Stomach (tissue), 9 donors: Measurements from ENCODE around the gene TMEM240. TPM values are rescaled to one million over a fixed set of nuclear protein-coding genes. Genes with fewer than 3 reads are reported as not detected.
"Not testable (repeated sequence)": the region's sequence is repeated elsewhere in the genome, so short reads cannot be mapped to it uniquely, and the experiment has no call there.

Experiments
- DNase-seq, 2 donors: peaks; one replicate each; pipeline versions ENCODE4 v3.0.0 to v3.0.0-alpha.2; 2013 to 2019
- H3K27ac ChIP-seq, 5 donors: fragments of 200-600 bp in 4 of 5; sonication (generic) in 4 of 5; one replicate each; pipeline ENCODE4 v1.5.1; 2013 to 2019; ENCODE audit warnings: mild to moderate bottlenecking in 1 of 5, moderate library complexity in 1 of 5
- H3K27me3 ChIP-seq, 3 donors: fragments of 200-600 bp; sonication (generic); one replicate each; pipeline ENCODE4 v1.5.1; 2017 to 2019; ENCODE audit warnings: mixed run types in 1 of 3
- H3K36me3 ChIP-seq, 4 donors: fragments of 200-600 bp; sonication (generic); 1 replicate in 3 of 4; 2 replicates in 1 of 4; pipeline ENCODE4 v1.5.1; 2016 to 2019
- H3K4me1 ChIP-seq, 4 donors: fragments of 200-600 bp; sonication (generic); one replicate each; pipeline ENCODE4 v1.5.1; 2016 to 2019
- H3K4me3 ChIP-seq, 4 donors: fragments of 200-600 bp; sonication (generic) in 3 of 4; one replicate each; pipeline ENCODE4 v1.5.1; 2016 to 2019; ENCODE audit warnings: mild to moderate bottlenecking in 1 of 4
- H3K9me3 ChIP-seq, 4 donors: fragments of 200-600 bp; sonication (generic); one replicate each; pipeline ENCODE4 v1.5.1; 2016 to 2019
- EP300 ChIP-seq: sonication (generic); formaldehyde crosslinking; IDR thresholded peaks from one replicate; pipeline ENCODE4 v1.6.1; 2017; ENCODE audit warnings: antibody characterized with exemption
- POLR2A ChIP-seq, 4 donors: fragments of 450-650 bp; IDR thresholded peaks; one replicate each; pipeline ENCODE4 v1.6.1; 2016; ENCODE audit warnings: antibody characterized with exemption in 4 of 4, control low read depth in 2 of 4, mild to moderate bottlenecking in 1 of 4, moderate library complexity in 1 of 4
- POLR2AphosphoS5 ChIP-seq, 3 donors: sonication (generic); formaldehyde crosslinking; IDR thresholded peaks; one replicate each; pipeline ENCODE4 v1.6.1; 2016; ENCODE audit warnings: antibody characterized with exemption in 3 of 3
- WGBS, 5 donors: extraction: QIAGEN DNeasy Blood & Tissue Kit in 3 of 5; methylation state at CpG; one replicate each; pipeline versions ENCODE4 v1.1.5 to v1.1.7; 2013 to 2018; 5-methylcytosine and 5-hydroxymethylcytosine counted together
- intact Hi-C: fragments of 100-400 bp; cut with DNase I; formaldehyde crosslinking; loops from one replicate; pipeline ENCODE4 v1.15.1; 2023; ENCODE audit warnings: low total_unique reads
- polyA plus RNA-seq, 3 donors: library from polyadenylated mRNA; stranded (reverse); fragments of 200-250 nt; gene quantifications; one replicate each; pipeline ENCODE4 v1.2.3, GENCODE V29; 2013
- total RNA-seq, 5 donors: library from RNA; depleted of rRNA; stranded (reverse); fragments of >200 nt; gene quantifications; one replicate each; pipeline versions ENCODE4 v1.1.0 to v1.2.3, GENCODE V29; 2014 to 2016
- TF ChIP-seq, protein P1 (sequence below), 7 experiments: fragments of 450-650 bp in 4 of 7; fragments of 200-600 bp in 3 of 7; sonication (generic) in 3 of 7; IDR thresholded peaks; one replicate each; pipeline ENCODE4 v1.5.1; 2016 to 2019; ENCODE audit warnings: antibody characterized with exemption in 7 of 7, control low read depth in 2 of 7, mild to moderate bottlenecking in 1 of 7
- donor health status: healthy with polysubstance abuse.
- donor health status: Bipolar disorder and iron deficiency.
- donor health status: healthy.

The TMEM240 gene
- total and polyA plus RNA-seq, 8 donors: 1.8 to 10.3 (median 3.5) TPM; not detected in 3

DNA sequence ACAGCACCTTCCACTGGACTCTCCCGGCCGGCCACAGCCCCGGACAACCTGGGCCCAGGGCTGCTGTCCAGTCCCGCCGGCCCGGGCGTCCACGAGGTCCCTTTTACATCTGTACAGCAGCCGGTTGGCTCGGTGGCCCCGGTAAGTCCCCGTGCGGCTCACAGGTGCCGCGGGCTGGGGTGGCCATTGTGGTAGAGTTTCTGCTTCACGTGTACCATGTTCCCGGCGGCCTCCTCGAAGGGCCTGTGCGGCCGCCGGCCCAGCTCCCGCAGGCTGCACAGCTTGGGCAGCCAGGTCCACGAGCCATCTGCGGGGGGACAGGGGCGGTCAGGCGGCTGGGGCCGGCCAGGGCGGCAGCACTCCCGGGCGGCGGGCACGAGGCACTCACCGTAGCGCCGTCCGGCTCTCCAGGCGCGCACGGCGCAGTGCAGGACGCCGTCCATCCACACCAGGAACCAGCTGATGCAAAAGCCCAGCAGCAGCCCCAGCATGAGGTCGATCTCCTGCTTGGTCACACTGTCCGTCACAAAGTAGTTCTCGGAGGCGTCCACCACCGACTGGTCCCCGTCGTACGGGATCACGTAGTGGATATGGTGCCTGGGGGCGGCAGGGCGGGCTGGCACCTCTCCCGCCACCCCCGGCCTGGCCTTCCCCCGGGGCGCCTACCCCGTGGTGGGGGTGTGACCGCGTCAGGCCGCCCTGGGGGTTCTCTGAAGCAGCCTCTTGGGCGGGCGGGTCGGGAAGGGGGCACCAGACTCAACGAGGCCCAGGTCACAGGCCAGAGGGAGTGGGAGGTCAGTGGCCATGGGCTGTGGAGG is 5.0 kb downstream of the TMEM240 start:
- TF ChIP-seq POLR2AphosphoS5 (IDR thresholded peaks at IDR 0.05) (no peak), POLR2A (IDR thresholded peaks at IDR 0.05) (no peak), EP300 (no peak)
- TF ChIP-seq, protein P1, sequence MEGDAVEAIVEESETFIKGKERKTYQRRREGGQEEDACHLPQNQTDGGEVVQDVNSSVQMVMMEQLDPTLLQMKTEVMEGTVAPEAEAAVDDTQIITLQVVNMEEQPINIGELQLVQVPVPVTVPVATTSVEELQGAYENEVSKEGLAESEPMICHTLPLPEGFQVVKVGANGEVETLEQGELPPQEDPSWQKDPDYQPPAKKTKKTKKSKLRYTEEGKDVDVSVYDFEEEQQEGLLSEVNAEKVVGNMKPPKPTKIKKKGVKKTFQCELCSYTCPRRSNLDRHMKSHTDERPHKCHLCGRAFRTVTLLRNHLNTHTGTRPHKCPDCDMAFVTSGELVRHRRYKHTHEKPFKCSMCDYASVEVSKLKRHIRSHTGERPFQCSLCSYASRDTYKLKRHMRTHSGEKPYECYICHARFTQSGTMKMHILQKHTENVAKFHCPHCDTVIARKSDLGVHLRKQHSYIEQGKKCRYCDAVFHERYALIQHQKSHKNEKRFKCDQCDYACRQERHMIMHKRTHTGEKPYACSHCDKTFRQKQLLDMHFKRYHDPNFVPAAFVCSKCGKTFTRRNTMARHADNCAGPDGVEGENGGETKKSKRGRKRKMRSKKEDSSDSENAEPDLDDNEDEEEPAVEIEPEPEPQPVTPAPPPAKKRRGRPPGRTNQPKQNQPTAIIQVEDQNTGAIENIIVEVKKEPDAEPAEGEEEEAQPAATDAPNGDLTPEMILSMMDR (IDR thresholded peaks at IDR 0.05): no peak
- Histone ChIP-seq H3K4me3 (no peak overlapping the region), H3K27me3 (peaks cover 0 to 15% (median under 1%) of the 10 kb centered on the region in 3 donors), H3K9me3 (peaks cover 0 to 11% (median 2%) of the 10 kb centered on the region in 4 donors), H3K36me3 (peaks cover 0 to 35% (median 17%) of the 10 kb centered on the region in 4 donors), H3K27ac (no peak overlapping the region), H3K4me1 (peaks cover 4 to 23% (median 16%) of the 10 kb centered on the region in 4 donors)
- WGBS, 5 donors: 90 to 94% (median 91%) methylated on average over 38 to 66 of the region's 66 CpGs
- intact Hi-C loops: no loop called here
- DNase-seq: no peak

DNA sequence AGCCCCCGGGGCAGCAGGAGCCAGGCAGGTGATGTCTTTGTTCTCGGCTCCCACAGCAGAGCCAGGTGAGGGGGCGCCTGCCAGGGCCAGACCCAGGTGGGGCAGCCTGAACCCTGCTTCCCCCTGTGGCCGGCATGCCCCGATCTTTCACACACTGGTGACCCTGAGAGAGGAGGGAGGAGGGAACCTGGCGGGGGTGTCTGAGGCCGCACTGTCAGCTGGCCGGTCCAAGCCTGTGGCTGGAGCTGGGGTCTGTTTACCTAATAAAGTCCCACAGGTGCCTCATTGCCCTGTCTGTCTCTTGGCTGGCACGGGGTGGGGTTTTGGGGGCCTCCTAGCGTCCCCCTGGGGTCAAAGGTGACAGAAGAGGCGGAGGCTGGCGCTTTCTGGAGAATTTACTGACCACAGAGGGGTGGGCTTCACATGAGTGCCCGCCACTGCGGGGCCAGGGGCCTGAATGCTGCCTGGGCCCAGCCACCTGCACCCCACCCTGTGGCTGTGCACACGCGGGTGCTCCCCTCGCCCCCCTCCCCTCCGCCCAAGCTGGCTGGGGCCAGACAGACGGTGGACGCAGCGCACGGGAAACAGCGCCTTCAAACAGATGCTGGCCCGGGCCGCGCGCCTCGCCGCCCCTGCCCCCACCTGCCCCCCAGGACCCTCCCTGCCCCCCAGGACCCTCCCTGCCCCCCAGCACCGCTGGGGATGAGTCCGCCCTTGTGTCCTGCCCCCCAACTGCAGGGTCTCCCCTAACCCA is 5.8 kb downstream of the TMEM240 start:
- no peak for TF ChIP-seq POLR2AphosphoS5 (IDR thresholded peaks at IDR 0.05)
- no peak for TF ChIP-seq EP300
- TF ChIP-seq POLR2A (IDR thresholded peaks at IDR 0.05): no peak
- TF ChIP-seq, protein P1 (IDR thresholded peaks at IDR 0.05): no peak
- Histone ChIP-seq H3K27ac (no peak overlapping the region), H3K4me1 (peaks cover 3 to 17% (median 9%) of the 10 kb centered on the region in 4 donors), H3K4me3 (no peak overlapping the region), H3K9me3 (peaks cover 0 to 11% (median 2%) of the 10 kb centered on the region in 4 donors), H3K27me3 (peaks cover 0 to 7% (median 0%) of the 10 kb centered on the region in 3 donors), H3K36me3 (peaks cover 0 to 42% (median 23%) of the 10 kb centered on the region in 4 donors)
- intact Hi-C loops: no loop called here
- 85 to 92% (median 91%) methylated on average over 20 to 31 of the region's 31 CpGs for WGBS, 5 donors
- DNase-seq: no peak

DNA sequence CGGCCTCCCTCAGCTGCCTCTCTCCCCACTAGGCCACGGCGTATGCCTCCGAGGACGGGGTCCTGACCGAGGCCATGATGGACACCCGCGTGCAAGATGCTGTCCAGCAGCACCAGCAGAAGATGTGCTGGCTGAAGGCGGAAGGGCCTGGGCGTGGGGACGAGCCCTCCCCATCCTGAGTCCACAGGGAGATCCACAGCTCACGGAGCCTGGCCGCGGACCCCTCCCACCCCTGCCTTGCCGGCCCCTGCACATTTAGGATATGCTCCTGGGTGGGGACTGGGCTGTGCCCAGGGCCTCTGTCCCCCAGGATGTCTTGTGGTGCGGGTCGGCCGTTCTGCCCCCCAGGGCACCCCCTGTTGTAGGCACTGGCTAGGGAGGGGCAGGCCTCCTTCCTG is 6.5 kb downstream of the TMEM240 start:
- intact Hi-C loops: not testable (repeated sequence)

DNA sequence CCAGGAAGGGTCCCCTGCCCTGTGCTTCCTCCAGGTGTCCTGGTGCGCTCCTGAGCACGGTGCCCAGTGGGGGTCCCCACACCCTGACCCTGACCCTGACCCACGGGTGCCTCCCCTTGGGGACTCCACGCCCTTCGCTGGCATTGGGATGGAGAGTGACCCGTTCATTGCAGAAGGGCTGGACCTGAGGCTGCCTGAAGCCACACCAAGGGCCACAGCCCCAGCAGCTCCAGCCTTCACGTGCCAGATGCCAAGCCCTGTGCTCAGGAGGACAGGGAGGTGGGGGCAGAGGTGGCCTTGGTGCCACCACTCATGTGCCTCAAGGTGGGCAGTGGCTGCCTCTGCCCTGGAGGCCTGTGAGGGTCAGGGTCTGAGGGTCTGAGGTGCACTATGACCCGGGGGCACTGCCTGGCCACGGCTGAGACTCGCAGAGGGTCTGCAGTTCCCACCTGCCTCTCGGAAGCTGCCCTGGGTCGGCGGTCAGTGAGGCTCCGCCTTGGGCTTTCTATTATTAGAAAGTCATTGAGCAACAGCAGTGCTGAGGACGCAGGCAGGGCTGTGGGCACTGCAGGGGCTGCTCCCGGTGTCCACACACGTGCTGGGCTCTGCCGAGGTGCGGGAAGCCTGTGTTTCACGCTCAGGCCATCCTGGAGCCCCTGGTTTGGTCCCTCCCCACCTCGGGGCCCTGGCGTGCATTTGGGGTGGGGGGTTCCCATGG is 7.1 kb downstream of the TMEM240 start:
- DNase-seq, H3K4me3 ChIP-seq: not testable (repeated sequence)
- WGBS, 5 donors: 67 to 85% (median 79%) methylated on average over 9 to 18 of the region's 22 CpGs

More for the DNA sequence above, 6.5 kb downstream of the TMEM240 start:
- H3K27me3 ChIP-seq, H3K4me3 ChIP-seq, DNase-seq, H3K27ac ChIP-seq: not testable (repeated sequence)
- H3K4me1 ChIP-seq: peaks cover 0 to 10% (median 3%) of the 10 kb centered on the region in 4 donors
- 85 to 92% (median 91%) methylated on average over 13 to 18 of the region's 18 CpGs; no CpG with 5 or more reads in 1 of the 5 donors for WGBS, 5 donors
- H3K9me3 ChIP-seq: peaks cover 0 to 11% (median 2%) of the 10 kb centered on the region in 4 donors
- peaks cover 0 to 48% (median 30%) of the 10 kb centered on the region in 4 donors for H3K36me3 ChIP-seq

DNA sequence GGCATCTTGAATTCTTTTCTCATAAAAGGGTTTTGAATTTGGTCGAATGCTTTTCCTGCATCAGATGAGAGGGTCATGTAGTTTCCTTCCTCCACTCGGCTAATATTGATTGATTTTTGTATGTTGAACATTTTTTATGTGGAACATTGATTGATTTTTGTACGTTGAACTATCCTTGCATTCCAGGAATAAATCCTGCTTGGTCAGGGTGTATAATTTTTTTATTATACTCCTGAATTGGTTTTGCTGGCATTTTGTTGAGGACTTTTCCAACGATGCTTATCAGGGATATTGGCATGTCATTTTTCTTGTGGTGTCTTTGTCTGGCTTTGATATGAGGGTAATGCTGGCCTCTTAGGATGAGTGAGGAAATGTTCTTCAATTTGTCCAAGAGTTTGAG is 8.5 kb downstream of the TMEM240 start:
- Histone ChIP-seq H3K4me3 (no peak overlapping the region), H3K36me3 (peaks cover 0 to 61% (median 49%) of the 10 kb centered on the region in 4 donors), H3K9me3 (peaks cover 0 to 11% (median 2%) of the 10 kb centered on the region in 4 donors), H3K27ac (no peak overlapping the region), H3K27me3 (no peaks in the 10 kb centered on the region), H3K4me1 (no peaks in the 10 kb centered on the region)
- 91 to 96% (median 94%) methylated on average over 4 of the region's 4 CpGs for WGBS, 5 donors
- intact Hi-C loops: no loop called here
- no peak for DNase-seq
- TF ChIP-seq POLR2A (IDR thresholded peaks at IDR 0.05) (no peak), POLR2AphosphoS5 (IDR thresholded peaks at IDR 0.05) (no peak), EP300 (no peak)
- TF ChIP-seq, protein P1 (IDR thresholded peaks at IDR 0.05): no peak

More for the DNA sequence above, 7.1 kb downstream of the TMEM240 start:
- H3K4me1 ChIP-seq, H3K27me3 ChIP-seq, intact Hi-C loops, H3K27ac ChIP-seq: not testable (repeated sequence)
- Histone ChIP-seq H3K36me3 (peaks cover 0 to 50% (median 36%) of the 10 kb centered on the region in 4 donors), H3K9me3 (peaks cover 0 to 11% (median 2%) of the 10 kb centered on the region in 4 donors)
